Right atrium auricular region (tissue), 2 donors: ENCODE data around the gene GINS1. TPM values are rescaled to one million over a fixed set of nuclear protein-coding genes. Genes with fewer than 3 reads are reported as not detected.

Experiments used
- DNase-seq: peaks from one replicate; pipeline ENCODE4 v3.0.0-alpha.2; 2019; ENCODE audit warnings: low spot score
- H3K27ac ChIP-seq, 2 donors: fragments of 200-600 bp; sonication (generic); 1 replicate in 1 of 2; 2 replicates in 1 of 2; pipeline ENCODE4 v1.5.1; 2016 to 2019
- H3K27me3 ChIP-seq, 2 donors: fragments of 200-600 bp; sonication (generic); one replicate each; pipeline versions ENCODE4 v1.5.1 to v1.6.0; 2017 to 2019
- H3K36me3 ChIP-seq: fragments of 200-600 bp; sonication (generic); one replicate; pipeline ENCODE4 v1.5.1; 2016
- H3K4me1 ChIP-seq, 2 donors: fragments of 200-600 bp; sonication (generic); one replicate each; pipeline versions ENCODE4 v1.5.1 to v1.6.0; 2017 to 2019
- H3K4me3 ChIP-seq, 2 donors: fragments of 200-600 bp; sonication (generic); 1 replicate in 1 of 2; 2 replicates in 1 of 2; pipeline ENCODE4 v1.5.1; 2017 to 2019; ENCODE audit warnings: mild to moderate bottlenecking in 1 of 2, moderate library complexity in 1 of 2
- H3K9me3 ChIP-seq, 2 donors: fragments of 200-600 bp; sonication (generic); one replicate each; pipeline ENCODE4 v1.5.1; 2019
- total RNA-seq, 2 donors: library from RNA; depleted of rRNA; stranded (reverse); fragments of >200 nt; gene quantifications; one replicate each; pipeline ENCODE4 v1.1.0, GENCODE V29; 2016
- TF ChIP-seq, protein P1 (sequence below), 2 donors: fragments of 200-600 bp; sonication (generic); IDR thresholded peaks; one replicate each; pipeline ENCODE4 v1.5.1; 2019; ENCODE audit warnings: antibody characterized with exemption in 2 of 2

Gene GINS1
- total RNA-seq, 2 donors from 2014 or later, result 0.33 to 0.35 TPM

DNA sequence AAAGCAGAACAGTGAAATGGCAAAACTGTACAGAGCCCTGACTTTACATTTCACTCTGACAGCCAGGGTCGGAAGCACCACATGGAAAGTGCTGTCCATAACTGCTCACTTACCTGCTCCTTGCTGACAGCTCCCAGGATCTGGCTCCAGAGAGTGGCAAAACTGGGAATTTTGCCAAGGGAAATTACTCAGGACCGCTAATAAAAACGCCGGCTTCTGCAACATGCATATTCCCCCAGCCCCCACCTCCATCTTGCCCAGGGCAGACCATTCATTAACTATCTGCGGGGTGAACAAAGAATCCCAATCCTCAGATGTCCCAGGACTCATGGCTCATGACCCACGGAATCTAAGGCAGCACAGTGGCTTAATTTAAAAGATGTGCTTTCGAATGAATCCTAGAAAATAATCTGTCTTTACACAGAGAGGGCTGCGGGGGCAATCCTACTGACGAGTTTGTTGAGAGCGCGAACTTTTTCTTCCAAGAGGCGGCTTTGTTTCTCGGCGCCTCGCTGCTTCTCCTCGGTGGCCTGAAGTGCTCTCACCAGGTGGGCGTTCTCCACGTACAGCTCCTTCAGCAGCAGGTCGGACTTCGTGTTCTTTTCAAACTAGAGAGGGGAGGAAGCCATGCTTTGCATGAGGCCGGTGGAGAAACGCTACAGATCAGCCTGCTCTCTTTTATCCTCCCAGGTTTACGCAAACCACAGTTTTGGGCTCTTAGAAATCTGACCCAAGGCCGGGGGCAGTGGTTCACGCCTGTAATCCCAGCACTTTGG lies 45.8 kb downstream of the GINS1 start:
- Histone ChIP-seq H3K27ac (no peak overlapping the region), H3K36me3 (peaks cover 10% of the 10 kb centered on the region), H3K4me3 (no peak overlapping the region), H3K9me3 (no peaks in the 10 kb centered on the region), H3K4me1 (no peaks in the 10 kb centered on the region), H3K27me3 (no peaks in the 10 kb centered on the region)
- TF ChIP-seq, protein P1, sequence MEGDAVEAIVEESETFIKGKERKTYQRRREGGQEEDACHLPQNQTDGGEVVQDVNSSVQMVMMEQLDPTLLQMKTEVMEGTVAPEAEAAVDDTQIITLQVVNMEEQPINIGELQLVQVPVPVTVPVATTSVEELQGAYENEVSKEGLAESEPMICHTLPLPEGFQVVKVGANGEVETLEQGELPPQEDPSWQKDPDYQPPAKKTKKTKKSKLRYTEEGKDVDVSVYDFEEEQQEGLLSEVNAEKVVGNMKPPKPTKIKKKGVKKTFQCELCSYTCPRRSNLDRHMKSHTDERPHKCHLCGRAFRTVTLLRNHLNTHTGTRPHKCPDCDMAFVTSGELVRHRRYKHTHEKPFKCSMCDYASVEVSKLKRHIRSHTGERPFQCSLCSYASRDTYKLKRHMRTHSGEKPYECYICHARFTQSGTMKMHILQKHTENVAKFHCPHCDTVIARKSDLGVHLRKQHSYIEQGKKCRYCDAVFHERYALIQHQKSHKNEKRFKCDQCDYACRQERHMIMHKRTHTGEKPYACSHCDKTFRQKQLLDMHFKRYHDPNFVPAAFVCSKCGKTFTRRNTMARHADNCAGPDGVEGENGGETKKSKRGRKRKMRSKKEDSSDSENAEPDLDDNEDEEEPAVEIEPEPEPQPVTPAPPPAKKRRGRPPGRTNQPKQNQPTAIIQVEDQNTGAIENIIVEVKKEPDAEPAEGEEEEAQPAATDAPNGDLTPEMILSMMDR (IDR thresholded peaks at IDR 0.05), result no peak
- DNase-seq, result no peak

DNA sequence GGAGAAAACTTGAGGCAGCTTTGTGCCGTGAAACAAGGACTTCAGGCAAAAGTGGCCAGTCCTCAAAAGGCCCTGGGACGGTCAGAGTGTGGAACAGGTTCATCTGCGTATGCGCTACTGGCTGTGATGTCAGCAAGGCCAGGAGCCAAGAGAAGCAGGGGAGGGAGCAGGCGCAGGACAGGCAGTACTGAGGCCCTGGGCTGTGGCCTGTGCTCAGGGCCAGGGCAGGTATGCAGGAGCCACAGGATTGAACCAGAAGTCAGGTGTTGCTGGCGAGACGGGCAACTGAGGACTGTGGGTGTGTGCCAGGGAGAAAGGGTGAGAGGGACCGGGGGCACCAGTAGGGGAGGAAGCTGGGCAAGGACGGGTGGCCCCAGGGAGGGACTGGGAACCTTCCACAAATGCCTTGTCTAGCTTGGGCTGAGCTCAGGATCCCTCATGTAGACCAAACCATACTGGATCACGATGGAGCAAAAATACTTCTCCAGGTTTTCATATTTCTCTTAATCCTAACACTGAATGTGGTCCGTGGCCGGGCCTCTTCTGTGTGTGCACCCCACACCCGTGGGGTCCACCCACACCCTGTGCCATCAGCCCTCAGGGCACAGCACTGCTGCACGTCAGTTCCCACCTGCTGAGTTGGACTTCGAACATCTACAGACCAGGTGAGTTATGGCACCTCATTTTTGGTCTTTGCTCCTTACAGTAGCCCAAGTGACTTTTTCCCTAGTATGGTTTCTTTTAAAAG lies 46.9 kb downstream of the GINS1 start:
- H3K9me3 ChIP-seq, result no peaks in the 10 kb centered on the region
- no peaks in the 10 kb centered on the region for H3K27me3 ChIP-seq
- H3K4me1 ChIP-seq, result no peaks in the 10 kb centered on the region
- H3K4me3 ChIP-seq, result no peak overlapping the region
- TF ChIP-seq, protein P1 (IDR thresholded peaks at IDR 0.05), result no peak
- peaks cover 10% of the 10 kb centered on the region for H3K36me3 ChIP-seq
- no peak for DNase-seq
- no peak overlapping the region for H3K27ac ChIP-seq

DNA sequence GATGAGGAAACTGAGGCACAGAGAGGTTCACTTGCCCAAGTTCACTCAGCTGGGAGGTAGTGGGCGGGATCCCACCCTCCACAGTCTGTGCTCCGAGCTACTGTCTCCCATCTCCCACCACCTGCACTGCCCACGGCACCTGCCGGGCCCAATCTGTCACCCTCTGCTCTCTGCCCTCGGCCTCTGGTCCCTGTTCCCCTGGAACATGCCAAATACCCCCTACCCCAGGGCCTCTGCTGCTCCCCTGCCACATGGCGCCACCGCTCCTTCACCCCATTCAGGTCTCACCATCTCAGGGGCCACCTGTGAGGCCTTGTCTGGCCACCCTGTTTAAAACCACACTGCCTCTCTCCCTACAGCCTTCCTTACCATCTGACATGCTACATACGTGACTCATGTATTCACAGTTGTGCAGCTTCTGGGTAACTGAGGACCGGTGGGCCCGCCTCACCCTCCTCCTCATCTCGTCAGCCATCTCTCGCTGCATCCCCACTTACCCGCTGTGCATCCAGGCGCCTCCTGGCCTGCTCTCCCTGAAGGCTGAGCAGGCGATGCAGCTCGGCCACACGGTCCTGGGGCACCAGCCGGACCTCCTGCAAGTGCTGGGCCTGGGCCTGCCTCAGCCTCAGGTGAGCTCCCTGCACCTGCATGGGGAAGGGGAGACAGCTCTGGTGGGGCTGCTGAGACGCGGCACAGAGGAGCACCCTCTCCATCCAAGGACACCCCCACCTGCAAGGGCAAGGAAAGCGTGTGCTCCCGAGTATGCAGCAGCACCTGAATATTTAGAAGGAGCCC lies 50.6 kb downstream of the GINS1 start:
- H3K27ac ChIP-seq, result no peak overlapping the region
- H3K9me3 ChIP-seq, result no peaks in the 10 kb centered on the region
- no peak overlapping the region for H3K4me3 ChIP-seq
- H3K4me1 ChIP-seq, result no peaks in the 10 kb centered on the region
- H3K36me3 ChIP-seq, result peaks cover 13% of the 10 kb centered on the region
- TF ChIP-seq, protein P1 (IDR thresholded peaks at IDR 0.05), result no peak
- H3K27me3 ChIP-seq, result no peaks in the 10 kb centered on the region
- DNase-seq, result no peak

DNA sequence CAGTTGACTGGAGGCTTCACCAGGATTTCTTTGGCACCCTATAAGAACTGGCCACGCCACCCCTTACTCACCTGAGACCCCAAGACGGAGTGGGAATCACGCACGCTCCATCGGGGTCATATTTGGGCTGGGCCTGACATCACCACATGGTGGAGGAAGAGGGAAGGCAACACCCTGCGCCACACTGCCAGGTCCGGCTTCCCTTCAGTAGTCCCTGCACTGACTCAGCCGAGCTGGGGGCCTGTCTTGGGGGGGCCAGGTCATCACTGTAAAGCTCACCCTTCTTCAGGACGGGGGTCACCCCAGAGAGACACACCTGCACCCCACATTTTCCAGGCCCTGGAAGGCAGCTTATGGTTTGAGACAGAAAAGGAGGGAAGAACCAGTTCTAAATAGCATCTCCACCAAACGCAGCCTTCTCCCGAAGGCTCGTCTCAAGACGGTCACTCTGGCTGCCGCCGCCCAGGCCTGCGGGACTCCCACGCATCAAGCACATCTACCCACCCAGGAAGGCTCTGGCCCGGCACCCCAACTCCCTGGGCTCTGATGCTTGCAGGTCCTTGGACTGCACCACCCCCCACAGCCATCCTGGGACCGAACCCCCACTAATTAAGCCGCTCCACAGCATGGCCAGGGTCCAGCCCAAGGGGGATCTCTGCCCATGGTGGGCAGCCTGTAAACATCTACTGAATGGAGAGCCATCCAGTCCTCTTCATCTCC lies 51.8 kb downstream of the GINS1 start:
- Histone ChIP-seq H3K27ac (no peak overlapping the region), H3K4me1 (no peaks in the 10 kb centered on the region), H3K27me3 (no peaks in the 10 kb centered on the region), H3K9me3 (no peaks in the 10 kb centered on the region), H3K4me3 (no peak overlapping the region), H3K36me3 (peaks cover 8% of the 10 kb centered on the region)
- TF ChIP-seq, protein P1 (IDR thresholded peaks at IDR 0.05), result no peak
- no peak for DNase-seq

- Histone ChIP-seq H3K27ac (no peak overlapping the region), H3K9me3 (no peaks in the 10 kb centered on the region), H3K36me3 (peaks cover 5% of the 10 kb centered on the region), H3K4me3 (no peak overlapping the region), H3K27me3 (no peaks in the 10 kb centered on the region), H3K4me1 (peaks cover 0 to 2% of the 10 kb centered on the region in 2 donors)
- TF ChIP-seq, protein P1 (IDR thresholded peaks at IDR 0.05), result no peak
- no peak for DNase-seq
These were observed 52.6 kb downstream of the GINS1 start for GRCh38 chr20:25459916-25460535.
